K562 (cell line): ENCODE measurements around the gene EVI5. TPM values are rescaled to one million over a fixed set of nuclear protein-coding genes. Genes with fewer than 3 reads are reported as not detected.

Experiments
- CCAR2 ChIP-seq: fragments of 200-400 bp; formaldehyde crosslinking; IDR thresholded peaks from 2 replicates; pipeline ENCODE4 v1.6.1; 2017; ENCODE audit warnings: mild to moderate bottlenecking, low read depth, low read length
- CXXC5 ChIP-seq: fragments of 250-450 bp; sonication (Bioruptor Pico); IDR thresholded peaks from 2 replicates; pipeline ENCODE4 v1.8.0; 2022; ENCODE audit warnings: inconsistent platforms, mild to moderate bottlenecking, moderate library complexity
- DPF2 ChIP-seq: fragments of 450-650 bp; IDR thresholded peaks from 2 replicates; pipeline ENCODE4 v1.6.1; 2016
- EHMT2 ChIP-seq: fragments of 450-650 bp; IDR thresholded peaks from 2 replicates; pipeline ENCODE4 v1.6.1; 2018; ENCODE audit warnings: antibody characterized with exemption
- FOXA1 ChIP-seq: fragments of 450-650 bp; IDR thresholded peaks from 2 replicates; pipeline ENCODE4 v1.6.1; 2016; ENCODE audit warnings: mild to moderate bottlenecking, borderline replicate concordance
- GTF2A2 ChIP-seq: IDR thresholded peaks from 2 replicates; pipeline ENCODE4 v1.6.1; 2016; ENCODE audit warnings: mild to moderate bottlenecking, missing genetic modification characterization, missing compliant biosample characterization
- HIVEP1 ChIP-seq: fragments of 250-450 bp; sonication (Bioruptor Pico); IDR thresholded peaks from 2 replicates; pipeline ENCODE4 v1.4.0; 2020; ENCODE audit warnings: mild to moderate bottlenecking
- KLF16 ChIP-seq: IDR thresholded peaks from 2 replicates; pipeline ENCODE4 v1.6.1; 2016; ENCODE audit warnings: antibody characterized with exemption
- MYC ChIP-seq, 2 experiments: fragments of 250-450 bp in 1 of 2; sonication (Bioruptor Pico) in 1 of 2; IDR thresholded peaks; 2 replicates each; pipeline versions ENCODE4 v1.5.1 to v1.6.1; 2012 to 2021; ENCODE audit warnings: low read depth in 2 of 2, borderline replicate concordance in 1 of 2, improper control_type of control experiment in 1 of 2, low read length in 1 of 2, mild to moderate bottlenecking in 1 of 2, moderate library complexity in 1 of 2
- NFIX ChIP-seq: fragments of 250-450 bp; sonication (Bioruptor Pico); IDR thresholded peaks from 2 replicates; pipeline ENCODE4 v1.4.0; 2020; ENCODE audit warnings: low read depth, mild to moderate bottlenecking, moderate library complexity
- NFYB ChIP-seq: IDR thresholded peaks from 2 replicates; pipeline ENCODE4 v1.6.1; 2011; ENCODE audit warnings: mild to moderate bottlenecking, moderate library complexity; ENCODE audit not compliant: insufficient read length; ENCODE audit errors: extremely low read depth
- NR3C1 ChIP-seq: sonication (generic); formaldehyde crosslinking; IDR thresholded peaks from 2 replicates; pipeline ENCODE4 v1.8.1; 2022; ENCODE audit warnings: missing genetic modification reagents
- NRF1 ChIP-seq, 2 experiments: fragments of 450-650 bp; IDR thresholded peaks in 1 of 2; conservative IDR thresholded peaks in 1 of 2; 2 replicates each; pipeline ENCODE4 v1.6.1; 2014; ENCODE audit warnings: mild to moderate bottlenecking in 2 of 2
- RBM25 ChIP-seq: fragments of 200-400 bp; formaldehyde crosslinking; IDR thresholded peaks from 2 replicates; pipeline ENCODE4 v1.6.1; 2018; ENCODE audit warnings: low read length, low read depth, moderate library complexity; ENCODE audit not compliant: severe bottlenecking
- RFX5 ChIP-seq: IDR thresholded peaks from 2 replicates; pipeline ENCODE4 v1.6.1; 2011; ENCODE audit warnings: low read depth, mild to moderate bottlenecking, improper control_type of control experiment, low read length
- SAP30 ChIP-seq: fragments of 200-600 bp; sonication (generic); IDR thresholded peaks from 2 replicates; pipeline ENCODE4 v1.6.1; 2012; ENCODE audit warnings: borderline replicate concordance, low read depth, mild to moderate bottlenecking, moderate library complexity, low read length, control low read depth, inconsistent platforms; ENCODE audit not compliant: insufficient read depth, poor library complexity, severe bottlenecking
- SRSF1 ChIP-seq: fragments of 200-400 bp; formaldehyde crosslinking; IDR thresholded peaks from 2 replicates; pipeline ENCODE4 v1.6.1; 2017; ENCODE audit warnings: mild to moderate bottlenecking, low read depth, low read length, moderate library complexity
- TRIM28 ChIP-seq: fragments of 450-650 bp; IDR thresholded peaks from 2 replicates; pipeline ENCODE4 v1.6.1; 2017
- ZEB2 ChIP-seq: fragments of 450-650 bp; IDR thresholded peaks from 2 replicates; pipeline ENCODE4 v1.6.1; 2016
- ZNF311 ChIP-seq: fragments of 250-450 bp; sonication (Bioruptor Pico); IDR thresholded peaks from 2 replicates; pipeline ENCODE4 v1.4.0; 2020; ENCODE audit warnings: mild to moderate bottlenecking, moderate library complexity
- ZNF551 ChIP-seq: fragments of 250-450 bp; sonication (Bioruptor Pico); IDR thresholded peaks from 2 replicates; pipeline ENCODE4 v1.5.0; 2021; ENCODE audit warnings: mild to moderate bottlenecking, moderate library complexity
- ZNF583 ChIP-seq: fragments of 250-450 bp; sonication (Bioruptor Pico); IDR thresholded peaks from 2 replicates; pipeline ENCODE4 v1.4.0; 2020
- ZSCAN29 ChIP-seq: fragments of 450-650 bp; IDR thresholded peaks from 2 replicates; pipeline ENCODE4 v1.6.1; 2017
- polyA plus RNA-seq, 8 experiments: library from polyadenylated mRNA; depleted of rRNA in 4 of 8; stranded (reverse) in 5 of 8; unstranded in 3 of 8; fragments of >200 nt; fragmentation: Nextera tagmentation in 2 of 8; fragmentation: Illumina TruSeq in 1 of 8; extraction: Ambion mirVana in 2 of 8; extraction: Trizol in 1 of 8; gene quantifications; 2 replicates each; pipeline versions ENCODE4 v1.2.1 to v1.2.3, GENCODE V29; 2011 to 2014; ENCODE audit warnings: inconsistent platforms in 1 of 8, missing spikeins in 1 of 8
- total RNA-seq, 7 experiments: library from RNA; depleted of rRNA in 6 of 7; stranded (reverse); fragments of >200 nt in 6 of 7; fragmentation: Illumina TruSeq in 2 of 7; extraction: Trizol in 2 of 7; gene quantifications; 2 replicates each; pipeline versions ENCODE4 v1.2.1 to v1.2.3, GENCODE V29; 2011 to 2021; ENCODE audit warnings: low replicate concordance in 1 of 7
- TF ChIP-seq, protein P1 (sequence below): sonication (generic); formaldehyde crosslinking; IDR thresholded peaks from 2 replicates; pipeline ENCODE4 v1.8.1; 2023; ENCODE audit warnings: mild to moderate bottlenecking, missing genetic modification reagents
- TF ChIP-seq, protein P2 (sequence below): sonication (generic); formaldehyde crosslinking; IDR thresholded peaks from 2 replicates; pipeline ENCODE4 v1.9.0; 2022; ENCODE audit warnings: mild to moderate bottlenecking, missing genetic modification reagents
- TF ChIP-seq, protein P3 (sequence below): sonication (generic); formaldehyde crosslinking; IDR thresholded peaks from 2 replicates; pipeline ENCODE4 v1.8.0; 2022; ENCODE audit warnings: mild to moderate bottlenecking, missing genetic modification reagents
- TF ChIP-seq, protein P4 (sequence below): fragments of 250-450 bp; sonication (Bioruptor Pico); IDR thresholded peaks from 2 replicates; pipeline ENCODE4 v1.6.1; 2021; ENCODE audit warnings: mild to moderate bottlenecking
- TF ChIP-seq, protein P5 (sequence below): sonication (generic); formaldehyde crosslinking; IDR thresholded peaks from 2 replicates; pipeline ENCODE4 v1.9.0; 2022; ENCODE audit warnings: mild to moderate bottlenecking, missing genetic modification reagents

EVI5 gene
- total and polyA plus RNA-seq, 9 of the 15 experiments (the other 6 are each of a cell fraction or from before 2014, with no cell fraction given) = 1.7 to 50.1 (median 13.7) TPM

DNA sequence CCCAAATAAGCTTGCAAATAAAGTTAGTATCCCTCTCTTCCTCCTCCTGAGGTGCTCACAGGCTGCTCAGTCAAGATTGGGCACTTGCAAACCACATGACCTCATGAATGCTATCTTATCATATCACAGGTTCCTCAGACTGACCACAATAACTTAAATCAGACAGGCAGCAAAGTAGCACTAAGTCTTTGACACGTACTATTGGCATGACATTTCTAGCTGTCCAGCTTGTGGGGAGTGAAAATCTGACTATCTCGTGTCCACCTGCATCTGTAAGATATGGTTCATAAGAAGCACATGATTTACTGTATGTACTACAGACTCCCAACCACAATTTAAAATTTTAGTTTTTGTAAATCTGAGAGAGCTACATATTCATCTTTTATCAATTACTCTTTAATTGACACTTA, 240.1 kb downstream of the EVI5 start (continued):
- TF ChIP-seq, protein P1, sequence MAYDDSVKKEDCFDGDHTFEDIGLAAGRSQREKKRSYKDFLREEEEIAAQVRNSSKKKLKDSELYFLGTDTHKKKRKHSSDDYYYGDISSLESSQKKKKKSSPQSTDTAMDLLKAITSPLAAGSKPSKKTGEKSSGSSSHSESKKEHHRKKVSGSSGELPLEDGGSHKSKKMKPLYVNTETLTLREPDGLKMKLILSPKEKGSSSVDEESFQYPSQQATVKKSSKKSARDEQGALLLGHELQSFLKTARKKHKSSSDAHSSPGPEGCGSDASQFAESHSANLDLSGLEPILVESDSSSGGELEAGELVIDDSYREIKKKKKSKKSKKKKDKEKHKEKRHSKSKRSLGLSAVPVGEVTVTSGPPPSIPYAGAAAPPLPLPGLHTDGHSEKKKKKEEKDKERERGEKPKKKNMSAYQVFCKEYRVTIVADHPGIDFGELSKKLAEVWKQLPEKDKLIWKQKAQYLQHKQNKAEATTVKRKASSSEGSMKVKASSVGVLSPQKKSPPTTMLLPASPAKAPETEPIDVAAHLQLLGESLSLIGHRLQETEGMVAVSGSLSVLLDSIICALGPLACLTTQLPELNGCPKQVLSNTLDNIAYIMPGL (CRISPR knock-in tag) = no peak
- peak; percentile 91 for TF ChIP-seq ZNF583 (CRISPR knock-in tag)
- TF ChIP-seq NRF1 (conservative IDR thresholded peaks at IDR 0.05 in 1 of 2, IDR thresholded peaks at IDR 0.05 in 1 of 2) = peak; percentile 29 to 43; a peak in 1 of 4 replicates
- no peak for TF ChIP-seq SAP30
- no peak for TF ChIP-seq NFYB
- TF ChIP-seq, protein P2, sequence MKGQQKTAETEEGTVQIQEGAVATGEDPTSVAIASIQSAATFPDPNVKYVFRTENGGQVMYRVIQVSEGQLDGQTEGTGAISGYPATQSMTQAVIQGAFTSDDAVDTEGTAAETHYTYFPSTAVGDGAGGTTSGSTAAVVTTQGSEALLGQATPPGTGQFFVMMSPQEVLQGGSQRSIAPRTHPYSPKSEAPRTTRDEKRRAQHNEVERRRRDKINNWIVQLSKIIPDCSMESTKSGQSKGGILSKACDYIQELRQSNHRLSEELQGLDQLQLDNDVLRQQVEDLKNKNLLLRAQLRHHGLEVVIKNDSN (CRISPR knock-in tag) = peak; percentile 80
- no peak for TF ChIP-seq HIVEP1 (CRISPR knock-in tag)
- no peak for TF ChIP-seq NR3C1 (CRISPR knock-in tag)
- no peak for TF ChIP-seq NFIX
- no peak for TF ChIP-seq EHMT2
- TF ChIP-seq TRIM28 = no peak
- no peak for TF ChIP-seq GTF2A2 (tag)
- peak; percentile 93; the same call in 1 of the 2 replicates for TF ChIP-seq ZNF311 (CRISPR knock-in tag)
- TF ChIP-seq DPF2 = peak; percentile 99
- TF ChIP-seq KLF16 = peak; percentile 99
- no peak for TF ChIP-seq FOXA1
- no peak for TF ChIP-seq ZNF551 (CRISPR knock-in tag)
- TF ChIP-seq, protein P3, sequence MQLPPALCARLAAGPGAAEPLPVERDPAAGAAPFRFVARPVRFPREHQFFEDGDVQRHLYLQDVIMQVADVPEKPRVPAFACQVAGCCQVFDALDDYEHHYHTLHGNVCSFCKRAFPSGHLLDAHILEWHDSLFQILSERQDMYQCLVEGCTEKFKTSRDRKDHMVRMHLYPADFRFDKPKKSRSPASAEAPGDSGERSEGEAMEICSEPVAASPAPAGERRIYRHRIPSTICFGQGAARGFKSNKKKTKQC (CRISPR knock-in tag) = no peak
- TF ChIP-seq RFX5 = no peak
- TF ChIP-seq, protein P4, sequence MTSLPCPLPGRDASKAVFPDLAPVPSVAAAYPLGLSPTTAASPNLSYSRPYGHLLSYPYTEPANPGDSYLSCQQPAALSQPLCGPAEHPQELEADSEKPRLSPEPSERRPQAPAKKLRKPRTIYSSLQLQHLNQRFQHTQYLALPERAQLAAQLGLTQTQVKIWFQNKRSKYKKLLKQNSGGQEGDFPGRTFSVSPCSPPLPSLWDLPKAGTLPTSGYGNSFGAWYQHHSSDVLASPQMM (CRISPR knock-in tag) = no peak
- peak; percentile 2 for TF ChIP-seq RBM25
- TF ChIP-seq SRSF1 = no peak
- TF ChIP-seq CXXC5 (CRISPR knock-in tag) = peak; percentile 97
- TF ChIP-seq ZSCAN29 = no peak
- TF ChIP-seq CCAR2 = no peak
- TF ChIP-seq, protein P5, sequence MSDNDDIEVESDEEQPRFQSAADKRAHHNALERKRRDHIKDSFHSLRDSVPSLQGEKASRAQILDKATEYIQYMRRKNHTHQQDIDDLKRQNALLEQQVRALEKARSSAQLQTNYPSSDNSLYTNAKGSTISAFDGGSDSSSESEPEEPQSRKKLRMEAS (CRISPR knock-in tag) = peak; percentile 78
- peak; percentile 93 for TF ChIP-seq ZEB2
- TF ChIP-seq MYC (IDR thresholded peaks at IDR 0.05; ENCODE audit: low read depth, low read length) = peak; percentile 79
- no peak for TF ChIP-seq MYC (CRISPR knock-in tag; IDR thresholded peaks at IDR 0.05; ENCODE audit: borderline replicate concordance, low read depth)
